ENCODE data around the gene SPINDOC. TPM values are rescaled to one million over a fixed set of nuclear protein-coding genes. Genes with fewer than 3 reads are reported as not detected.

SPINDOC gene
- total RNA-seq, 1 experiment from 2014 or later, result 121 TPM

GRCh38 chr11:63867511-63867910 lies 54.3 kb downstream of the SPINDOC start:
- no peak overlapping the region for H3K4ac ChIP-seq (ENCODE audit: low read depth, low read length)
- peak overlapping the region in 2 of 3 experiments; percentile 65 to 74; a peak in 2 of 7 replicates for H3K27ac Mint-ChIP-seq
- H3K23me2 ChIP-seq (ENCODE audit: insufficient read length, low read depth, low read length, poor library complexity, severe bottlenecking), result no peaks in the 10 kb centered on the region
- H2BK5ac ChIP-seq (ENCODE audit: insufficient read length, low read length), result no peak overlapping the region
- H3K9me3 ChIP-seq (ENCODE audit: control insufficient read depth, low read depth, low read length), result no peaks in the 10 kb centered on the region
- no peak overlapping the region for H3K18ac ChIP-seq (ENCODE audit: insufficient read length, low read depth, low read length)
- H4K91ac ChIP-seq (ENCODE audit: insufficient read length, low read depth, low read length), result no peak overlapping the region
- H3K27ac ChIP-seq (ENCODE audit: insufficient read length, low read depth, low read length), result no peak overlapping the region
- H3K4me3 Mint-ChIP-seq, result no peak overlapping the region
- no peak overlapping the region for H3K9ac ChIP-seq (ENCODE audit: extremely low read depth, insufficient read length, low read length)
- H3K79me2 ChIP-seq (ENCODE audit: insufficient read depth, low read length), result peaks cover 15% of the 10 kb centered on the region; the same call in 1 of the 2 replicates
- H3K9me3 Mint-ChIP-seq, result no peaks in the 10 kb centered on the region
- no peaks in the 10 kb centered on the region for H3K27me3 Mint-ChIP-seq (ENCODE audit: low read depth)
- H2BK12ac ChIP-seq (ENCODE audit: insufficient read length, low read depth, low read length), result no peak overlapping the region
- no peak overlapping the region for H4K5ac ChIP-seq (ENCODE audit: insufficient read length, low read depth, low read length)
- H2BK120ac ChIP-seq (ENCODE audit: low read depth, low read length, poor library complexity, severe bottlenecking), result no peak overlapping the region
- no CpG with 5 or more reads among the region's 4 CpGs for WGBS (ENCODE audit: extremely low coverage, insufficient read length, low lambda C conversion rate)
- H2AK5ac ChIP-seq (ENCODE audit: insufficient read length, low read length), result no peak overlapping the region
- no peak overlapping the region for H3K4me2 ChIP-seq (ENCODE audit: insufficient read depth, insufficient read length, low read length)
- no peak overlapping the region for H3K56ac ChIP-seq (ENCODE audit: insufficient read length, low read depth, low read length)
- H3K4me1 ChIP-seq (ENCODE audit: insufficient read depth, low read length), result peaks cover 12% of the 10 kb centered on the region; the same call in 1 of the 2 replicates
- H3K14ac ChIP-seq (ENCODE audit: insufficient read depth, low read length), result no peak overlapping the region
- H2AFZ ChIP-seq (ENCODE audit: low read length), result no peak overlapping the region
- no peaks in the 10 kb centered on the region for H3K27me3 ChIP-seq (ENCODE audit: insufficient read depth, low read length)
- no peaks in the 10 kb centered on the region for H4K20me1 ChIP-seq (ENCODE audit: control insufficient read depth, insufficient read depth, insufficient read length)
- H2BK20ac ChIP-seq (ENCODE audit: low read depth, low read length, poor library complexity, severe bottlenecking), result no peak overlapping the region
- H3K36me3 Mint-ChIP-seq (ENCODE audit: insufficient read depth in 1 of 3, low read depth in 3 of 3), result peaks cover under 1 to 10% (median 2%) of the 10 kb centered on the region in 3 experiments; a peak in 5 of 7 replicates
- H3T11ph ChIP-seq (ENCODE audit: low read length), result no peak overlapping the region
- H3K4me1 Mint-ChIP-seq, result peaks cover 60 to 62% of the 10 kb centered on the region in 2 experiments
- TF ChIP-seq CTCF (conservative IDR thresholded peaks at IDR 0.05), result no peak
- H4K8ac ChIP-seq (replicated peaks; ENCODE audit: insufficient read length, low read depth, low read length), result no peak overlapping the region
- H2BK15ac ChIP-seq (ENCODE audit: low read depth, low read length), result no peak overlapping the region
- no peak overlapping the region for H3K23ac ChIP-seq (ENCODE audit: insufficient read length, low read depth, low read length)
- peaks cover 10% of the 10 kb centered on the region for H3K79me1 ChIP-seq (ENCODE audit: insufficient read depth, low read depth, low read length, poor library complexity, severe bottlenecking)
- DNase-seq, result no peak

Measured in H9 (cell line).